Gastroesophageal sphincter (tissue), 4 donors: Measurements from ENCODE around the gene AVP. TPM values are rescaled to one million over a fixed set of nuclear protein-coding genes. Genes with fewer than 3 reads are reported as not detected.

Experiments used
- ATAC-seq: fragments of 150-250 bp; one replicate; pipeline ENCODE4 v1.9.1; 2016; ENCODE audit warnings: mild to moderate bottlenecking, moderate library complexity
- H3K27ac ChIP-seq, 4 donors: fragments of 200-600 bp; sonication (generic) in 3 of 4; 1 replicate in 3 of 4; 2 replicates in 1 of 4; pipeline ENCODE4 v1.5.1; 2016 to 2019
- H3K27me3 ChIP-seq: fragments of 200-600 bp; sonication (generic); one replicate; pipeline ENCODE4 v1.5.1; 2019
- H3K36me3 ChIP-seq, 2 donors: fragments of 200-600 bp; sonication (generic); one replicate each; pipeline ENCODE4 v1.5.1; 2019; ENCODE audit warnings: control low read depth in 1 of 2
- H3K4me1 ChIP-seq, 3 donors: fragments of 200-600 bp; sonication (generic); 1 replicate in 2 of 3; 2 replicates in 1 of 3; pipeline ENCODE4 v1.5.1; 2016 to 2019; ENCODE audit warnings: control low read depth in 2 of 3
- H3K4me3 ChIP-seq, 2 donors: fragments of 200-600 bp; sonication (generic); one replicate each; pipeline ENCODE4 v1.5.1; 2019; ENCODE audit warnings: mild to moderate bottlenecking in 1 of 2, moderate library complexity in 1 of 2
- H3K9me3 ChIP-seq, 3 donors: fragments of 200-600 bp; sonication (generic); one replicate each; pipeline ENCODE4 v1.5.1; 2017 to 2019; ENCODE audit warnings: control low read depth in 2 of 3
- CTCF ChIP-seq, 4 experiments: fragments of 200-600 bp in 2 of 4; fragments of 450-650 bp in 2 of 4; sonication (generic) in 1 of 4; IDR thresholded peaks; one replicate each; pipeline ENCODE4 v1.5.1; 2017 to 2019; ENCODE audit warnings: antibody characterized with exemption in 4 of 4, mild to moderate bottlenecking in 2 of 4, moderate library complexity in 2 of 4
- EP300 ChIP-seq: sonication (generic); formaldehyde crosslinking; IDR thresholded peaks from one replicate; pipeline ENCODE4 v1.6.1; 2017; ENCODE audit warnings: antibody characterized with exemption, mild to moderate bottlenecking
- POLR2A ChIP-seq, 2 donors: fragments of 450-650 bp; IDR thresholded peaks; one replicate each; pipeline ENCODE4 v1.6.1; 2017; ENCODE audit warnings: antibody characterized with exemption in 2 of 2, mild to moderate bottlenecking in 2 of 2, moderate library complexity in 1 of 2
- POLR2AphosphoS5 ChIP-seq: sonication (generic); formaldehyde crosslinking; IDR thresholded peaks from one replicate; pipeline ENCODE4 v1.6.1; 2017; ENCODE audit warnings: antibody characterized with exemption
- WGBS, 2 donors: methylation state at CpG; one replicate each; pipeline ENCODE4 v1.1.5; 2018; ENCODE audit warnings: low coverage in 1 of 2; 5-methylcytosine and 5-hydroxymethylcytosine counted together
- total RNA-seq, 4 donors: library from RNA; depleted of rRNA; stranded (reverse); fragments of >200 nt; gene quantifications; one replicate each; pipeline ENCODE4 v1.1.0, GENCODE V29; 2016

The AVP gene
- total RNA-seq, 4 donors from 2014 or later = not detected

DNA sequence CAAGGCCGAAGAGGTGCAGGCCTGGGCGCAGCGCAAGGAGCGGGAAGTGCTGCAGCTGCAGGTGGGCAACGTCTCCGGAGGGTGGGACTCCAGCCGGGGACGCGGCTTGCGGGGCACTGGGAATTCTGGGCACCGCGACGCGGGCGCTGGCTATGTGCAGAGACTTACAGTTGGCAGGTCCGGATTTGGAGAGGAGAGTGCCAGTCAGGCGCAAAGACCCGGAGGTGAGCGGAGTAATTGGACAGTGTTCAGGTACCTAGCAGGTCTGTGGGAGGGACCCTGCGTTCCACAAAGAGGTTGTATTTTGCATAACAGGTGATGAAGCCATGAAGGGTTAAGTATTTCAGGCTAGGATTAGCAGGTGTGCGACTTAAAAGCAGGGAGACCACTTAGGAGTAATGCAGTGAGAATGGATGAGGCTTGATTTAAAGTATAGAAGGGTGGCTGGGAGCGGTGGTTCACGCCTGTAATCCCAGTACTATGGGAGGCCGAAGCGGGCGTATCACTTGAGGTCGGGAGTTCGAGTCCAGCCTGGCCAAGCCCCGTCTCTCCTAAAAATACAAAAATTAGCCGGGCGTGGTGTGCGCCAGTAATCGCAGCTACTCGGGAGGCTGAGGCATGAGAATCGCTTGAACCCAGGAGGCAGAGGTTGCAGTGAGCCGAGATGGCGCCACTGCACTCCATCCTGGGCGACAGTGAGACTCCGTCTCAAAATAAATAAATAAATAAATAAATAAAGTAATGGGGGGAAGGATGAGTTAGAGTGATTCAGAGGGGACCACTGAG, 37.7 kb downstream of the AVP start:
- no peak for ATAC-seq
- H3K27ac ChIP-seq = peak overlapping the region; percentile 67 to 96 (median 93)

DNA sequence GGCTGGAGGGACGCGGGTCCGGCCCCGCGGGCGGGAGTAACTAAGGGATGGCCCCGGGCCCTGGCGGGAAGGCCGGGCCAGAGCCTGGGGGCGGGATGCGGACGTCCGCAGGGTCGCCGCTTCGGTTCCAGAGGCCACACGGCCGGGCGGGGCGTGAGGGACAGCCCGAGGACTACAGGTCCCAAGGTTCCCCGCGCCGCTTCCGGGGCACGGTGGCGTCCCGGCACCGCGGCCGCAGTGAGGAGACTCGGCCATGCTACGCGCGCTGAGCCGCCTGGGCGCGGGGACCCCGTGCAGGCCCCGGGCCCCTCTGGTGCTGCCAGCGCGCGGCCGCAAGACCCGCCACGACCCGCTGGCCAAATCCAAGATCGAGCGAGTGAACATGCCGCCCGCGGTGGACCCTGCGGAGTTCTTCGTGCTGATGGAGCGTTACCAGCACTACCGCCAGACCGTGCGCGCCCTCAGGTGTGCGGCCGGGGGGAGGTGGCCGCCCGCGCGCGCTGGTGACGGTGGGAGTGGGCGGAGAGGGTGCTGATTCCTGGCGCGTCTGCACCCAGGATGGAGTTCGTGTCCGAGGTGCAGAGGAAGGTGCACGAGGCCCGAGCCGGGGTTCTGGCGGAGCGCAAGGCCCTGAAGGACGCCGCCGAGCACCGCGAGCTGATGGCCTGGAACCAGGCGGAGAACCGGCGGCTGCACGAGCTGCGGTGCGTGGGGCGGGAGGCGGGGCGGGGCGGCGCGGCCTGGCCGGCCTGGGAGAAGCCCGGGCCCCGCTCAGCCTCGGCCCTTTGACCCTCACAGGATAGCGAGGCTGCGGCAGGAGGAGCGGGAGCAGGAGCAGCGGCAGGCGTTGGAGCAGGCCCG, 38.5 kb downstream of the AVP start, which contains the start of gene MRPS26:
Gene MRPS26, plus strand, starts transcription at position 237 of the 861 bp plus-strand sequence. Its CDS starts 17 bp downstream, at position 254.
- no CpG with 5 or more reads among the region's 104 CpGs for WGBS, 2 donors
- Histone ChIP-seq H3K4me3 (peak within 1 kb of the TSS; percentile 74 to 79), H3K27ac (peak within 1 kb of the TSS; percentile 67 to 96 (median 93)), H3K36me3 (peaks cover 0 to 34% of the 10 kb centered on the region in 2 donors), H3K27me3 (no peaks in the 10 kb centered on the region), H3K4me1 (peaks cover 0 to 53% (median 20%) of the 10 kb centered on the region in 3 donors), H3K9me3 (no peaks in the 10 kb centered on the region)
- ATAC-seq = peak; percentile 95
- TF ChIP-seq CTCF (IDR thresholded peaks at IDR 0.05) (peak in 2 of 4 experiments; percentile 2 to 15), POLR2AphosphoS5 (peak; percentile 77), EP300 (no peak), POLR2A (IDR thresholded peaks at IDR 0.05) (peak; percentile 72 to 73)

More for the DNA sequence above, 37.7 kb downstream of the AVP start:
- Histone ChIP-seq H3K4me1 (peaks cover 0 to 47% (median 17%) of the 10 kb centered on the region in 3 donors), H3K36me3 (peaks cover 0 to 33% of the 10 kb centered on the region in 2 donors), H3K4me3 (peak overlapping the region; percentile 74 to 79), H3K9me3 (no peaks in the 10 kb centered on the region), H3K27me3 (no peaks in the 10 kb centered on the region)
- 52 to 69% methylated on average over 3 to 14 of the region's 39 CpGs for WGBS, 2 donors
- TF ChIP-seq POLR2A (IDR thresholded peaks at IDR 0.05) (no peak), CTCF (IDR thresholded peaks at IDR 0.05) (no peak), EP300 (no peak), POLR2AphosphoS5 (no peak)

GRCh38 chr20:3045042-3045815, 39.3 kb downstream of the AVP start:
- Histone ChIP-seq H3K27me3 (no peaks in the 10 kb centered on the region), H3K27ac (peak overlapping the region; percentile 67 to 96 (median 93)), H3K4me3 (peak overlapping the region; percentile 74 to 79), H3K9me3 (no peaks in the 10 kb centered on the region), H3K4me1 (peaks cover 0 to 53% (median 20%) of the 10 kb centered on the region in 3 donors), H3K36me3 (peaks cover 0 to 38% of the 10 kb centered on the region in 2 donors)
- TF ChIP-seq CTCF (IDR thresholded peaks at IDR 0.05) = no peak
- no peak for TF ChIP-seq POLR2AphosphoS5
- TF ChIP-seq EP300 = no peak
- no peak for TF ChIP-seq POLR2A (IDR thresholded peaks at IDR 0.05)
- peak; percentile 85 for ATAC-seq
- 13 to 21% methylated on average over 3 to 4 of the region's 24 CpGs for WGBS, 2 donors

- no peaks in the 10 kb centered on the region for H3K27me3 ChIP-seq
- no peak for TF ChIP-seq POLR2AphosphoS5
- no peak for TF ChIP-seq CTCF (IDR thresholded peaks at IDR 0.05)
- no peak for TF ChIP-seq EP300
- no peak for TF ChIP-seq POLR2A (IDR thresholded peaks at IDR 0.05)
- no peaks in the 10 kb centered on the region for H3K9me3 ChIP-seq
- H3K4me3 ChIP-seq = no peak overlapping the region
- peaks cover 0 to 38% of the 10 kb centered on the region in 2 donors for H3K36me3 ChIP-seq
- peaks cover 0 to 50% (median 20%) of the 10 kb centered on the region in 3 donors for H3K4me1 ChIP-seq
- WGBS, 2 donors = no CpG with 5 or more reads among the region's 8 CpGs
- peak overlapping the region in 3 of 4 donors; percentile 92 to 96 (median 94) for H3K27ac ChIP-seq
- ATAC-seq = no peak
Measured at GRCh38 chr20:3044336-3044965, 40.1 kb downstream of the AVP start.
